Stomach (tissue), 9 donors: ENCODE data around the gene ANKRD55. TPM values are rescaled to one million over a fixed set of nuclear protein-coding genes. Genes with fewer than 3 reads are reported as not detected.

ENCODE experiments used
- DNase-seq, 2 donors: peaks; one replicate each; pipeline versions ENCODE4 v3.0.0 to v3.0.0-alpha.2; 2013 to 2019
- H3K27ac ChIP-seq, 5 donors: fragments of 200-600 bp in 4 of 5; sonication (generic) in 4 of 5; one replicate each; pipeline ENCODE4 v1.5.1; 2013 to 2019; ENCODE audit warnings: mild to moderate bottlenecking in 1 of 5, moderate library complexity in 1 of 5
- H3K27me3 ChIP-seq, 3 donors: fragments of 200-600 bp; sonication (generic); one replicate each; pipeline ENCODE4 v1.5.1; 2017 to 2019; ENCODE audit warnings: mixed run types in 1 of 3
- H3K36me3 ChIP-seq, 4 donors: fragments of 200-600 bp; sonication (generic); 1 replicate in 3 of 4; 2 replicates in 1 of 4; pipeline ENCODE4 v1.5.1; 2016 to 2019
- H3K4me1 ChIP-seq, 4 donors: fragments of 200-600 bp; sonication (generic); one replicate each; pipeline ENCODE4 v1.5.1; 2016 to 2019
- H3K4me3 ChIP-seq, 4 donors: fragments of 200-600 bp; sonication (generic) in 3 of 4; one replicate each; pipeline ENCODE4 v1.5.1; 2016 to 2019; ENCODE audit warnings: mild to moderate bottlenecking in 1 of 4
- H3K9me3 ChIP-seq, 4 donors: fragments of 200-600 bp; sonication (generic); one replicate each; pipeline ENCODE4 v1.5.1; 2016 to 2019
- EP300 ChIP-seq: sonication (generic); formaldehyde crosslinking; IDR thresholded peaks from one replicate; pipeline ENCODE4 v1.6.1; 2017; ENCODE audit warnings: antibody characterized with exemption
- POLR2A ChIP-seq, 4 donors: fragments of 450-650 bp; IDR thresholded peaks; one replicate each; pipeline ENCODE4 v1.6.1; 2016; ENCODE audit warnings: antibody characterized with exemption in 4 of 4, control low read depth in 2 of 4, mild to moderate bottlenecking in 1 of 4, moderate library complexity in 1 of 4
- POLR2AphosphoS5 ChIP-seq, 3 donors: sonication (generic); formaldehyde crosslinking; IDR thresholded peaks; one replicate each; pipeline ENCODE4 v1.6.1; 2016; ENCODE audit warnings: antibody characterized with exemption in 3 of 3
- WGBS, 5 donors: extraction: QIAGEN DNeasy Blood & Tissue Kit in 3 of 5; methylation state at CpG; one replicate each; pipeline versions ENCODE4 v1.1.5 to v1.1.7; 2013 to 2018; 5-methylcytosine and 5-hydroxymethylcytosine counted together
- intact Hi-C: fragments of 100-400 bp; cut with DNase I; formaldehyde crosslinking; loops from one replicate; pipeline ENCODE4 v1.15.1; 2023; ENCODE audit warnings: low total_unique reads
- polyA plus RNA-seq, 3 donors: library from polyadenylated mRNA; stranded (reverse); fragments of 200-250 nt; gene quantifications; one replicate each; pipeline ENCODE4 v1.2.3, GENCODE V29; 2013
- total RNA-seq, 5 donors: library from RNA; depleted of rRNA; stranded (reverse); fragments of >200 nt; gene quantifications; one replicate each; pipeline versions ENCODE4 v1.1.0 to v1.2.3, GENCODE V29; 2014 to 2016
- TF ChIP-seq, protein P1 (sequence below), 7 experiments: fragments of 450-650 bp in 4 of 7; fragments of 200-600 bp in 3 of 7; sonication (generic) in 3 of 7; IDR thresholded peaks; one replicate each; pipeline ENCODE4 v1.5.1; 2016 to 2019; ENCODE audit warnings: antibody characterized with exemption in 7 of 7, control low read depth in 2 of 7, mild to moderate bottlenecking in 1 of 7
- donor health status: healthy with polysubstance abuse.
- donor health status: Bipolar disorder and iron deficiency.
- donor health status: healthy.

ANKRD55 gene
- total and polyA plus RNA-seq, 8 donors, result 0.08 to 0.18 TPM; not detected in 6

DNA sequence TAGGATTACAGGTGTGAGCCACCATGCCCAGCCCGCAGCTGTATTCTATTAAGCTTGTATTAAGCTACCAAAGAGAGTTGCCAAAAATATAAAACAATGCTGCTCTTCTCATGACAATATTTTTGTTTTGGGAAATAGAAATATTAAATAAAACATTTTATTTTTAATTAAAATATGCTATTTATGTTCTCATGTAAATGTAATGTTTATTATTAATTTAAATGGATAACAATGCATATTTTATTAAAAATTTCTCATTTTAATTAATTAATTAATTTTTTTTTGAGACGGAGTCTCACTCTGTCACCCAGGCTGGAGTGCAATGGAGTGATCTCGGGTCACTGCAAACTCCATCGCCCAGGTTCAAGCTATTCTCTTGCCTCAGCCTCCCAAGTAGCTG is 117.5 kb downstream of the ANKRD55 start:
- intact Hi-C loops, result no loop called here
- no peaks in the 10 kb centered on the region for H3K9me3 ChIP-seq
- WGBS, 5 donors, result 95 to 96% (median 95%) methylated on average over 4 of the region's 4 CpGs
- H3K4me3 ChIP-seq, result no peak overlapping the region
- DNase-seq, result no peak
- TF ChIP-seq, protein P1, sequence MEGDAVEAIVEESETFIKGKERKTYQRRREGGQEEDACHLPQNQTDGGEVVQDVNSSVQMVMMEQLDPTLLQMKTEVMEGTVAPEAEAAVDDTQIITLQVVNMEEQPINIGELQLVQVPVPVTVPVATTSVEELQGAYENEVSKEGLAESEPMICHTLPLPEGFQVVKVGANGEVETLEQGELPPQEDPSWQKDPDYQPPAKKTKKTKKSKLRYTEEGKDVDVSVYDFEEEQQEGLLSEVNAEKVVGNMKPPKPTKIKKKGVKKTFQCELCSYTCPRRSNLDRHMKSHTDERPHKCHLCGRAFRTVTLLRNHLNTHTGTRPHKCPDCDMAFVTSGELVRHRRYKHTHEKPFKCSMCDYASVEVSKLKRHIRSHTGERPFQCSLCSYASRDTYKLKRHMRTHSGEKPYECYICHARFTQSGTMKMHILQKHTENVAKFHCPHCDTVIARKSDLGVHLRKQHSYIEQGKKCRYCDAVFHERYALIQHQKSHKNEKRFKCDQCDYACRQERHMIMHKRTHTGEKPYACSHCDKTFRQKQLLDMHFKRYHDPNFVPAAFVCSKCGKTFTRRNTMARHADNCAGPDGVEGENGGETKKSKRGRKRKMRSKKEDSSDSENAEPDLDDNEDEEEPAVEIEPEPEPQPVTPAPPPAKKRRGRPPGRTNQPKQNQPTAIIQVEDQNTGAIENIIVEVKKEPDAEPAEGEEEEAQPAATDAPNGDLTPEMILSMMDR (IDR thresholded peaks at IDR 0.05), result no peak
- TF ChIP-seq POLR2AphosphoS5 (IDR thresholded peaks at IDR 0.05) (no peak), POLR2A (IDR thresholded peaks at IDR 0.05) (no peak), EP300 (no peak)
- H3K27ac ChIP-seq, result no peak overlapping the region
- no peaks in the 10 kb centered on the region for H3K27me3 ChIP-seq
- H3K36me3 ChIP-seq, result no peaks in the 10 kb centered on the region
- H3K4me1 ChIP-seq, result no peaks in the 10 kb centered on the region

DNA sequence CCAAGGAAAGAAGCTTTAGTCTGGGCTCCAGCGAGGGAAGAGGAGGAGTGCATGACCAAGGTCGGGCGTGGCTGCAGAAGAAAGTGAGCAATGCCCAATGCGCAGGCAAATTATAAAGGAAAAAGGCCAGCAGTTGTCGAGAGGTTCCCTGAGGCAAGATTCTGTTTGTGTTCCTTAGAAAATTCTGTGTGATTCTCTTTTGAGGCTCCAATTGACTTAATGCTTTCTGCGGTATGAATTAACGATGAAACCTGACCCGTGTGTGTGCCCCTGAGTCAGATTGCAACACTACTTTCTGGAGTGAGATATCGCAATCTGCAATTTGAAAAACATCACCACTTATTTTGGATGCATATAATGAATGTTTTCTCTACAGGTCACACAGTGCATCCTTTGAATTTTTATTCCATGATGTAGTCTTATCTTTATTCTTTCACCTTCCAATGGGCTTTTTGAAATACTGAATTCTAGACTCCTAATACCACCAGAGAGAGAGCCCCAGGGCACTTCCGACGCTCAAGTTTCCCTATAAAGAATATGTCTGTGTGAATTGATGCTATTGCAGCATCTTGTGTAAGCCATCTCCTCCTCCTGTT is 120.5 kb downstream of the ANKRD55 start:
- no peaks in the 10 kb centered on the region for H3K4me1 ChIP-seq
- intact Hi-C loops, result no loop called here
- H3K36me3 ChIP-seq, result no peaks in the 10 kb centered on the region
- no peak for DNase-seq
- WGBS, 5 donors, result 90 to 94% (median 92%) methylated on average over 11 of the region's 11 CpGs
- H3K27ac ChIP-seq, result no peak overlapping the region
- H3K4me3 ChIP-seq, result no peak overlapping the region
- no peaks in the 10 kb centered on the region for H3K27me3 ChIP-seq
- no peaks in the 10 kb centered on the region for H3K9me3 ChIP-seq
- TF ChIP-seq, protein P1 (IDR thresholded peaks at IDR 0.05), result no peak
- no peak for TF ChIP-seq POLR2A (IDR thresholded peaks at IDR 0.05)
- no peak for TF ChIP-seq EP300
- no peak for TF ChIP-seq POLR2AphosphoS5 (IDR thresholded peaks at IDR 0.05)

DNA sequence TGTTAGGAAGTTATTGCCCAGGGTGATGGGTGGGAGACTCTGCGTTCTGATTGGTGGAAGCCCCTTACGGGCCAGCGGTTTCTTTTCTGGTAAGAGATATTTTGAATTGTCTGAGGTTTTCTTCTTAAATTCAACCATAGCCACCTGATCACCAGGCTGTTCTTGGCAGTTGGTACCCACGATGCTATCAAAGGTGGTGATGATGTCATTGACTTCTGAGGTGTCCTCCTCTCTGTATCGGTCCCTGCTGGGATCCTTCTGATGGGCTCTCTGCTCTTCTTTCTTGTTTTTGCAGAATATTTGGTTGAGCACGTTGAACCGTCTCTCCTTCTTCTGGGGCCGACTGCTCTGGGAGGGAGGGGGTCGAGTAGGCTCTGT is 121.7 kb downstream of the ANKRD55 start:
- H3K36me3 ChIP-seq, result no peaks in the 10 kb centered on the region
- 87 to 93% (median 93%) methylated on average over 9 of the region's 9 CpGs for WGBS, 5 donors
- no peaks in the 10 kb centered on the region for H3K9me3 ChIP-seq
- no peak for TF ChIP-seq EP300
- TF ChIP-seq POLR2AphosphoS5 (IDR thresholded peaks at IDR 0.05), result no peak
- TF ChIP-seq, protein P1 (IDR thresholded peaks at IDR 0.05), result no peak
- TF ChIP-seq POLR2A (IDR thresholded peaks at IDR 0.05), result no peak
- H3K4me1 ChIP-seq, result peaks cover 0 to 10% (median 0%) of the 10 kb centered on the region in 4 donors
- no peak for DNase-seq
- H3K27me3 ChIP-seq, result no peaks in the 10 kb centered on the region
- no peak overlapping the region for H3K4me3 ChIP-seq
- H3K27ac ChIP-seq, result no peak overlapping the region
- intact Hi-C loops, result no loop called here

DNA sequence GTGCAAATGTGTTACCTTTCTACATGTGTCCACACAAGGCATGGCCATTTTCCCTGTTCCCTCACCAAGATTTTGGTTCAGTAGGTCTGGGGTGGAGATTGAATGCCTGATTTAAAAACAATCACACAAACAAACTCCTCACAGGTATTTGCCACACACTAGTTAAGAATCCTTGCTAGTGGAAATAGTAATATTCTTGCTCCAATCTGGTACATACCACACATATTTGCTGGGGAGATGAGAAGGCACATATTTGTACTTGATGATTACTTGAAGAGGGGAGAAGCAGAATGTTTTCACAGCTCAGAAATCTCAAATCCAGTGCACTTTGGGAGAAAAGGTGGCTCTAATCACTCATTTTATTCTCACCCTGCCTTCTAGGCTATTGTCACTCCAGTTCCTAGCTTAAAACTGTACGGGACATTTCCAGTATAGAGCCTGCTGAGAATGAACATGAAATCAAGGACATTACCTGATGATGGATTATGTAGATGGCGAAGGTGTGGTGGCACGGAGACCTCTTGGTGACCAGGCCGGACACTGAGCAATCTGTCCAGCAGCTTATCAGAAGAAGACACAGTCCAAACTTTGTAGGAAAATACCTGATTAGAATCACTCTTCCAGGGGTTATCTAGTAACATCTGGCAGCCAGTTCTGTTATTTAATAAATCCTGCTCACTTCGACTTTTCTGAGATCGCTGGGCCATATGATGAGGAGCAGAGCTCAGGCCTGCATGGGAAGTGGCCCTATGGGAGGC is 122.3 kb downstream of the ANKRD55 start:
- no peaks in the 10 kb centered on the region for H3K36me3 ChIP-seq
- TF ChIP-seq, protein P1 (IDR thresholded peaks at IDR 0.05), result no peak
- TF ChIP-seq POLR2A (IDR thresholded peaks at IDR 0.05), result no peak
- TF ChIP-seq EP300, result no peak
- peaks cover 0 to 10% (median 0%) of the 10 kb centered on the region in 4 donors for H3K4me1 ChIP-seq
- H3K27me3 ChIP-seq, result no peaks in the 10 kb centered on the region
- no peak for DNase-seq
- 85 to 90% (median 89%) methylated on average over 6 of the region's 6 CpGs for WGBS, 5 donors
- intact Hi-C loops, result no loop called here
- no peak overlapping the region for H3K4me3 ChIP-seq
- no peaks in the 10 kb centered on the region for H3K9me3 ChIP-seq
- no peak overlapping the region for H3K27ac ChIP-seq
